Sigmoid colon (tissue), 4 donors: Measurements from ENCODE around the gene NEURL2.

Experiments
- CTCF ChIP-seq, 4 experiments: fragments of 450-650 bp in 3 of 4; fragments of 200-600 bp in 1 of 4; IDR thresholded peaks; one replicate each; pipeline ENCODE4 v1.5.1; 2016 to 2019; ENCODE audit warnings: antibody characterized with exemption in 4 of 4, mild to moderate bottlenecking in 3 of 4, moderate library complexity in 2 of 4
- POLR2A ChIP-seq, 2 donors: fragments of 450-650 bp; IDR thresholded peaks; one replicate each; pipeline ENCODE4 v1.6.1; 2016; ENCODE audit warnings: antibody characterized with exemption in 2 of 2, mild to moderate bottlenecking in 2 of 2, moderate library complexity in 2 of 2
- POLR2AphosphoS5 ChIP-seq, 4 donors: sonication (generic); formaldehyde crosslinking; IDR thresholded peaks; one replicate each; pipeline ENCODE4 v1.6.1; 2017; ENCODE audit warnings: antibody characterized with exemption in 4 of 4

DNA sequence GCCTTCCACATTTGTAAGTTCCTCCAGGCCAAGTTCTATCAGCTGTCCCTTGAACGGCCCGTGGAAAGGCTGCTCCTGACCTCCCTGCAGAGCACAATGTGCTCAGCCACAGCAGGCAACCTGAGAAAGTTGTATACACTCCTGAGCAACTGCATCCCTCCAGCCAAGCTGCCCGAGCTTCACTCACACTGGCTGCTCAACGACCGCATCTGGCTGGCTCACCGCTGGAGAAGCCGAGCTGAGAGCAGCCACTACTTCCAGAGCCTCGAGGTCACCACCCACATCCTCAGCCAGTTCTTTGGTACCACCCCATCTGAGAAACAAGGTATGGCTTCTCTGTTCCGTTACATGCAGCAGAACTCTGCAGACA is 7.9 kb downstream of the NEURL2 start:
- no peak for TF ChIP-seq CTCF (IDR thresholded peaks at IDR 0.05)
- TF ChIP-seq POLR2A (IDR thresholded peaks at IDR 0.05): no peak
- TF ChIP-seq POLR2AphosphoS5 (IDR thresholded peaks at IDR 0.05): no peak
